Lower leg skin (tissue), 3 donors: ENCODE measurements around the gene ARHGDIA.

Source experiments
- CTCF ChIP-seq, 3 donors: fragments of 450-650 bp; IDR thresholded peaks; one replicate each; pipeline ENCODE4 v1.5.1; 2016; ENCODE audit warnings: antibody characterized with exemption in 3 of 3, mild to moderate bottlenecking in 3 of 3, moderate library complexity in 2 of 3
- POLR2A ChIP-seq, 2 donors: fragments of 450-650 bp; IDR thresholded peaks; one replicate each; pipeline ENCODE4 v1.6.1; 2016 to 2017; ENCODE audit warnings: antibody characterized with exemption in 2 of 2, mild to moderate bottlenecking in 1 of 2, moderate library complexity in 1 of 2

- no peak for TF ChIP-seq CTCF (IDR thresholded peaks at IDR 0.05)
- TF ChIP-seq POLR2A (IDR thresholded peaks at IDR 0.05) = no peak
Observed at GRCh38 chr17:81904600-81905423, 33.7 kb upstream of the ARHGDIA start.
